H9 (cell line): ENCODE measurements around the gene GTF3C1. TPM values are rescaled to one million over a fixed set of nuclear protein-coding genes. Genes with fewer than 3 reads are reported as not detected.
"Not testable (repeated sequence)": the region's sequence is repeated elsewhere in the genome, so short reads cannot be mapped to it uniquely, and the experiment has no call there.

ENCODE experiments used
- DNase-seq: peaks from one replicate; pipeline ENCODE4 v3.0.0-alpha.2; 2017
- H2AFZ ChIP-seq: one replicate; pipeline ENCODE4 v1.6.1; 2013; ENCODE audit warnings: mild to moderate bottlenecking, low read length, control low read depth, moderate library complexity
- H2AK5ac ChIP-seq: 2 replicates; pipeline ENCODE4 v1.6.1; 2013; ENCODE audit warnings: low read length, control low read depth, mixed read lengths; ENCODE audit not compliant: insufficient read length
- H2BK120ac ChIP-seq: one replicate; pipeline ENCODE4 v1.6.1; 2013; ENCODE audit warnings: low read depth, mild to moderate bottlenecking, low read length, control low read depth, inconsistent platforms; ENCODE audit not compliant: poor library complexity, severe bottlenecking
- H2BK12ac ChIP-seq: 2 replicates; pipeline ENCODE4 v1.6.1; 2013; ENCODE audit warnings: low read length, control low read depth, mixed read lengths, low read depth; ENCODE audit not compliant: insufficient read length
- H2BK15ac ChIP-seq: 2 replicates; pipeline ENCODE4 v1.6.1; 2013; ENCODE audit warnings: low read depth, low read length, control low read depth
- H2BK20ac ChIP-seq: one replicate; pipeline ENCODE4 v1.6.1; 2013; ENCODE audit warnings: low read depth, mild to moderate bottlenecking, low read length, control low read depth, inconsistent platforms; ENCODE audit not compliant: poor library complexity, severe bottlenecking
- H2BK5ac ChIP-seq: 2 replicates; pipeline ENCODE4 v1.6.1; 2013; ENCODE audit warnings: low read length, control low read depth, mixed read lengths; ENCODE audit not compliant: insufficient read length
- H3K14ac ChIP-seq: 2 replicates; pipeline ENCODE4 v1.6.1; 2013; ENCODE audit warnings: low read length, control low read depth; ENCODE audit not compliant: insufficient read depth
- H3K18ac ChIP-seq: 2 replicates; pipeline ENCODE4 v1.6.1; 2013; ENCODE audit warnings: low read depth, mild to moderate bottlenecking, mixed read lengths, low read length, control low read depth; ENCODE audit not compliant: insufficient read length
- H3K23ac ChIP-seq: 2 replicates; pipeline ENCODE4 v1.6.1; 2013; ENCODE audit warnings: low read length, control low read depth, mixed read lengths, low read depth; ENCODE audit not compliant: insufficient read length
- H3K23me2 ChIP-seq: 2 replicates; pipeline ENCODE4 v1.6.1; 2013; ENCODE audit warnings: low read depth, mild to moderate bottlenecking, mixed read lengths, low read length, control low read depth; ENCODE audit not compliant: insufficient read length, poor library complexity, severe bottlenecking
- H3K27ac ChIP-seq: 2 replicates; pipeline ENCODE4 v1.5.1; 2013; ENCODE audit warnings: low read length, control low read depth, mixed read lengths, low read depth; ENCODE audit not compliant: insufficient read length
- H3K27me3 ChIP-seq: 2 replicates; pipeline ENCODE4 v1.6.1; 2013; ENCODE audit warnings: low read length, control low read depth, inconsistent platforms; ENCODE audit not compliant: insufficient read depth
- H3K4ac ChIP-seq: 2 replicates; pipeline ENCODE4 v1.6.1; 2013; ENCODE audit warnings: low read depth, mild to moderate bottlenecking, control low read depth, inconsistent platforms, low read length, moderate library complexity
- H3K4me1 ChIP-seq: 2 replicates; pipeline ENCODE4 v1.6.1; 2013; ENCODE audit warnings: low read length, control low read depth, inconsistent platforms; ENCODE audit not compliant: insufficient read depth
- H3K4me2 ChIP-seq: 2 replicates; pipeline ENCODE4 v1.6.1; 2013; ENCODE audit warnings: low read length, control low read depth, mixed read lengths; ENCODE audit not compliant: insufficient read length, insufficient read depth
- H3K56ac ChIP-seq: 2 replicates; pipeline ENCODE4 v1.6.1; 2013; ENCODE audit warnings: low read depth, mild to moderate bottlenecking, mixed read lengths, low read length, control low read depth; ENCODE audit not compliant: insufficient read length
- H3K79me1 ChIP-seq: 2 replicates; pipeline ENCODE4 v1.6.1; 2013; ENCODE audit warnings: low read depth, mild to moderate bottlenecking, moderate library complexity, low read length, control low read depth, inconsistent platforms; ENCODE audit not compliant: insufficient read depth, poor library complexity, severe bottlenecking
- H3K79me2 ChIP-seq: 2 replicates; pipeline ENCODE4 v1.6.1; 2013; ENCODE audit warnings: low read length, control low read depth, inconsistent platforms; ENCODE audit not compliant: insufficient read depth
- H3K9ac ChIP-seq: 2 replicates; pipeline ENCODE4 v1.6.1; 2013; ENCODE audit warnings: low read length, control low read depth, mixed read lengths; ENCODE audit not compliant: insufficient read length; ENCODE audit errors: extremely low read depth
- H3K9me3 ChIP-seq: one replicate; pipeline ENCODE4 v1.6.1; 2013; ENCODE audit warnings: low read depth, low read length, inconsistent platforms; ENCODE audit not compliant: control insufficient read depth
- H3T11ph ChIP-seq: one replicate; pipeline ENCODE4 v1.6.1; 2013; ENCODE audit warnings: mild to moderate bottlenecking, low read length, control low read depth, inconsistent platforms
- H4K20me1 ChIP-seq: one replicate; pipeline ENCODE4 v1.6.1; 2013; ENCODE audit not compliant: control insufficient read depth, insufficient read length, insufficient read depth
- H4K5ac ChIP-seq: 2 replicates; pipeline ENCODE4 v1.6.1; 2013; ENCODE audit warnings: low read depth, mild to moderate bottlenecking, mixed read lengths, low read length, control low read depth; ENCODE audit not compliant: insufficient read length
- H4K8ac ChIP-seq: replicated peaks from 2 replicates; pipeline ENCODE4 v1.6.1; 2013; ENCODE audit warnings: low read length, control low read depth, mixed read lengths, low read depth; ENCODE audit not compliant: insufficient read length
- H4K91ac ChIP-seq: 2 replicates; pipeline ENCODE4 v1.6.1; 2013; ENCODE audit warnings: low read depth, mild to moderate bottlenecking, moderate library complexity, mixed read lengths, low read length, control low read depth; ENCODE audit not compliant: insufficient read length
- H3K27ac Mint-ChIP-seq, 3 experiments: 2 replicates in 2 of 3; 3 replicates in 1 of 3; pipeline ENCODE4 v1.8.0; 2020 to 2021; ENCODE audit warnings: mixed read lengths in 3 of 3, mild to moderate bottlenecking in 1 of 3, moderate library complexity in 1 of 3
- H3K27me3 Mint-ChIP-seq: 2 replicates; pipeline ENCODE4 v1.8.0; 2021; ENCODE audit warnings: low read depth, mild to moderate bottlenecking, moderate library complexity, mixed read lengths
- H3K36me3 Mint-ChIP-seq, 3 experiments: 2 replicates in 2 of 3; 3 replicates in 1 of 3; pipeline ENCODE4 v1.8.0; 2020 to 2021; ENCODE audit warnings: low read depth in 3 of 3, mixed read lengths in 3 of 3; ENCODE audit not compliant: insufficient read depth in 1 of 3
- H3K4me1 Mint-ChIP-seq, 2 experiments: 2 replicates each; pipeline ENCODE4 v1.8.0; 2020; ENCODE audit warnings: mixed read lengths in 2 of 2
- H3K4me3 Mint-ChIP-seq, 2 experiments: 2 replicates in 1 of 2; 3 replicates in 1 of 2; pipeline ENCODE4 v1.8.0; 2020 to 2021; ENCODE audit warnings: mild to moderate bottlenecking in 2 of 2, mixed read lengths in 2 of 2, moderate library complexity in 1 of 2
- H3K9me3 Mint-ChIP-seq, 2 experiments: 2 replicates in 1 of 2; 3 replicates in 1 of 2; pipeline ENCODE4 v1.8.0; 2020; ENCODE audit warnings: mild to moderate bottlenecking in 2 of 2, mixed read lengths in 2 of 2, moderate library complexity in 1 of 2
- WGBS: extraction: QIAGEN DNeasy Blood & Tissue Kit; methylation state at CpG from one replicate; pipeline ENCODE4 v1.1.7; 2013; ENCODE audit warnings: missing lambda C conversion rate, low lambda C conversion rate, mixed read lengths; ENCODE audit not compliant: insufficient read length; ENCODE audit errors: extremely low coverage; 5-methylcytosine and 5-hydroxymethylcytosine counted together
- total RNA-seq: library from RNA; stranded (reverse); gene quantifications from 2 replicates; pipeline ENCODE4 v1.2.1, GENCODE V29; 2021
- TF ChIP-seq, protein P1 (sequence below): fragments of 200-600 bp; sonication (generic); conservative IDR thresholded peaks from 3 replicates; pipeline ENCODE4 v1.8.0; 2021; ENCODE audit warnings: antibody characterized with exemption, mild to moderate bottlenecking

Gene GTF3C1
- total RNA-seq, 1 experiment from 2014 or later, result 113 TPM

DNA sequence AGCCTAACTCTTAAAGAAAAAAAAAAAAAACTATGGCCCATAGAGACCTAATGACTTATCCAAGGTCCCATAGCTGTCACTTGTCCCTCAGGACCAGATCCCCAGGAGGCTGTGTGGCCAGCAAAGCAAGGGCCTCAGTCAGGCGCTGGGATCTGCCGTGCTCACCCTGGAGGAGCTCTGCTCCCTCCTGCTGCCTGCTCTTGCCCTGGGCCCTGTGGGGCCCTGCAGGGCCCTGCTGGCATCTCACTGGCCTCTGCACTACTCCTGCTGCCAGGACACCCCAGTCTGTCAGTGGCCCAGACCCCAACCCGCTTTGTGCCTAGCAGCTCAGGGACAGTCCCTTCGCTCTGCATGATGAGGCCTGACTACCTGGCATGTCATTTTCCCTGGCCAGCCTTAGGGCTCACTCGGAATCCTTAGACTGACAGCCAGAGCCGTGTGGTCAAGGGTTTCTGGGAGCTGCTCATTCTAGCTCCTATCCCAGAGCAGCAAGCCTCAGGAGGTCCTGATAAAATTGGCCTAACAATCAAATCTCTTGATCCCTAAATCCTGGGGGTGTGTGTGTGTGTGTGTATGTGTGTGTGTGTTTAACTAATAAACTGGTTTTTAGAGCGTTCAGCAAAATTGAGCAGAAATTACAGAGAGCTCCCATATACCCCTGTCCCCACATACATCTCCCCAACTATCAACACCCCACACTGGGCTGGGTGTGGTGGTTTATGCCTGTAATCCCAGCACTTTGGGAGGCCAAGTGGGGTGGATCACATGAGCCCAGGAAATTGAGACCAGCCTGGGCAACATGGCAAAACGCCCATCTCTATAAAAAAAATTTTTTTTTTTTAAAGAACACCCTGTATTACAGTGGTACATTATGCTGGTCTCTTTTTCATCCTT, 22.0 kb upstream of the GTF3C1 start:
- H2BK5ac ChIP-seq, result no peak overlapping the region
- no peaks in the 10 kb centered on the region for H3K79me1 ChIP-seq
- no CpG with 5 or more reads among the region's 8 CpGs for WGBS
- H3K9me3 ChIP-seq, result no peaks in the 10 kb centered on the region
- H4K8ac ChIP-seq, result no peak overlapping the region
- DNase-seq, result no peak
- H3T11ph ChIP-seq, result no peak overlapping the region
- H3K4ac ChIP-seq, result no peak overlapping the region
- no peak overlapping the region for H3K56ac ChIP-seq
- H2AK5ac ChIP-seq, result no peak overlapping the region
- Mint-ChIP-seq H3K4me3 (no peak overlapping the region; a peak in 1 of 5 replicates), H3K9me3 (no peaks in the 10 kb centered on the region), H3K4me1 (peaks cover 0 to 11% of the 10 kb centered on the region in 2 experiments; a peak in 2 of 4 replicates), H3K27ac (peak overlapping the region in 1 of 3 experiments; percentile 44; a peak in 2 of 7 replicates), H3K27me3 (no peaks in the 10 kb centered on the region), H3K36me3 (no peaks in the 10 kb centered on the region; a peak in 1 of 7 replicates)
- H2BK15ac ChIP-seq, result no peak overlapping the region
- no peaks in the 10 kb centered on the region for H3K4me1 ChIP-seq
- H3K27me3 ChIP-seq, result no peaks in the 10 kb centered on the region
- no peak overlapping the region for H2BK20ac ChIP-seq
- no peak overlapping the region for H3K14ac ChIP-seq
- no peak overlapping the region for H3K18ac ChIP-seq
- no peak overlapping the region for H2BK120ac ChIP-seq
- TF ChIP-seq, protein P1, sequence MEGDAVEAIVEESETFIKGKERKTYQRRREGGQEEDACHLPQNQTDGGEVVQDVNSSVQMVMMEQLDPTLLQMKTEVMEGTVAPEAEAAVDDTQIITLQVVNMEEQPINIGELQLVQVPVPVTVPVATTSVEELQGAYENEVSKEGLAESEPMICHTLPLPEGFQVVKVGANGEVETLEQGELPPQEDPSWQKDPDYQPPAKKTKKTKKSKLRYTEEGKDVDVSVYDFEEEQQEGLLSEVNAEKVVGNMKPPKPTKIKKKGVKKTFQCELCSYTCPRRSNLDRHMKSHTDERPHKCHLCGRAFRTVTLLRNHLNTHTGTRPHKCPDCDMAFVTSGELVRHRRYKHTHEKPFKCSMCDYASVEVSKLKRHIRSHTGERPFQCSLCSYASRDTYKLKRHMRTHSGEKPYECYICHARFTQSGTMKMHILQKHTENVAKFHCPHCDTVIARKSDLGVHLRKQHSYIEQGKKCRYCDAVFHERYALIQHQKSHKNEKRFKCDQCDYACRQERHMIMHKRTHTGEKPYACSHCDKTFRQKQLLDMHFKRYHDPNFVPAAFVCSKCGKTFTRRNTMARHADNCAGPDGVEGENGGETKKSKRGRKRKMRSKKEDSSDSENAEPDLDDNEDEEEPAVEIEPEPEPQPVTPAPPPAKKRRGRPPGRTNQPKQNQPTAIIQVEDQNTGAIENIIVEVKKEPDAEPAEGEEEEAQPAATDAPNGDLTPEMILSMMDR, result no peak
- no peak overlapping the region for H4K91ac ChIP-seq
- no peak overlapping the region for H3K27ac ChIP-seq
- H3K4me2 ChIP-seq, result no peak overlapping the region
- H3K79me2 ChIP-seq, result no peaks in the 10 kb centered on the region
- no peak overlapping the region for H4K5ac ChIP-seq
- no peaks in the 10 kb centered on the region for H4K20me1 ChIP-seq
- H3K23ac ChIP-seq, result no peak overlapping the region
- no peak overlapping the region for H2BK12ac ChIP-seq
- no peaks in the 10 kb centered on the region for H3K23me2 ChIP-seq
- no peak overlapping the region for H2AFZ ChIP-seq
- no peak overlapping the region for H3K9ac ChIP-seq

DNA sequence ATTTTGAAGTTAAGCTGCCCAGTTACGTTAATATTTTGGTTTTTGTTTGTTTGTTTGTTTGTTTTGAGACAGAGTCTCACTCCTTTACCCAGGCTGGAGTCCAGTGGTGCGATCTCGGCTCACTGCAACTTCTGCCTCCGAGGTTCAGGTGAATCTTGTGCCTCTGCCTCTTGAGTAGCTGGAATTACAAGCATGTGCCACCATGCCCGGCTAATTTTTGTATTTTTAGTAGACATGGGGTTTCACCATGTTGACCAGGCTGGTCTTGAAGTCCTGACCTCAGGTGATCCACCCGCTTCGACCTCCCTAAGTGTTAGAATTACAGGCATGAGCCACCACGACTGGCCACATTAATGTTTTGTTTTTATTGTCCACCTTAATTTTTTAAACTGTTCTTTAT, 21.3 kb upstream of the GTF3C1 start:
- not testable (repeated sequence) for H3K36me3 Mint-ChIP-seq, H3K27me3 ChIP-seq, H2BK5ac ChIP-seq, H2AFZ ChIP-seq, H3K56ac ChIP-seq, H3K18ac ChIP-seq, H3K9me3 ChIP-seq, H3T11ph ChIP-seq, H3K27ac Mint-ChIP-seq, H3K14ac ChIP-seq, H3K23me2 ChIP-seq, H3K79me1 ChIP-seq, H3K27me3 Mint-ChIP-seq, H3K9ac ChIP-seq, H4K91ac ChIP-seq, H3K4ac ChIP-seq, H4K20me1 ChIP-seq, H4K8ac ChIP-seq, H2BK120ac ChIP-seq, H4K5ac ChIP-seq, H2BK15ac ChIP-seq, H3K4me1 Mint-ChIP-seq, H3K4me2 ChIP-seq, H3K4me3 Mint-ChIP-seq, H3K9me3 Mint-ChIP-seq, H3K79me2 ChIP-seq, H3K27ac ChIP-seq, DNase-seq, H2BK20ac ChIP-seq, H3K4me1 ChIP-seq, H3K23ac ChIP-seq, H2AK5ac ChIP-seq, H2BK12ac ChIP-seq
- WGBS, result no CpG with 5 or more reads among the region's 8 CpGs
